Urinary bladder (tissue), 4 donors: ENCODE measurements around the gene FAM184A. TPM values are rescaled to one million over a fixed set of nuclear protein-coding genes. Genes with fewer than 3 reads are reported as not detected.
"Not testable (repeated sequence)": the region's sequence is repeated elsewhere in the genome, so short reads cannot be mapped to it uniquely, and the experiment has no call there.

Experiments
- DNase-seq: peaks from one replicate; pipeline ENCODE4 v3.0.0-alpha.2; 2015; ENCODE audit errors: extremely low spot score
- H3K27ac ChIP-seq: one replicate; pipeline ENCODE4 v1.5.1; 2013; ENCODE audit warnings: low read depth, mild to moderate bottlenecking, moderate library complexity
- H3K36me3 ChIP-seq: one replicate; pipeline ENCODE4 v1.6.1; 2013; ENCODE audit warnings: mild to moderate bottlenecking, moderate library complexity; ENCODE audit not compliant: insufficient read depth
- H3K4me1 ChIP-seq: one replicate; pipeline ENCODE4 v1.6.1; 2013; ENCODE audit warnings: mild to moderate bottlenecking, moderate library complexity; ENCODE audit not compliant: insufficient read depth
- H3K4me3 ChIP-seq: one replicate; pipeline ENCODE4 v1.5.1; 2013; ENCODE audit warnings: low read depth, low read length
- WGBS: extraction: QIAGEN DNeasy Blood & Tissue Kit; methylation state at CpG from one replicate; pipeline ENCODE4 v1.1.7; 2013; 5-methylcytosine and 5-hydroxymethylcytosine counted together
- polyA plus RNA-seq: library from polyadenylated mRNA; stranded (reverse); fragments of 200-250 nt; gene quantifications from one replicate; pipeline ENCODE4 v1.2.3, GENCODE V29; 2013
- total RNA-seq: library from RNA; depleted of rRNA; stranded (reverse); fragments of >200 nt; gene quantifications from one replicate; pipeline ENCODE4 v1.2.3, GENCODE V29; 2014
- donor health status: healthy with polysubstance abuse.
- donor health status: healthy.

FAM184A gene
- 12.1 TPM for total RNA-seq
- polyA plus RNA-seq: 2.3 TPM

DNA sequence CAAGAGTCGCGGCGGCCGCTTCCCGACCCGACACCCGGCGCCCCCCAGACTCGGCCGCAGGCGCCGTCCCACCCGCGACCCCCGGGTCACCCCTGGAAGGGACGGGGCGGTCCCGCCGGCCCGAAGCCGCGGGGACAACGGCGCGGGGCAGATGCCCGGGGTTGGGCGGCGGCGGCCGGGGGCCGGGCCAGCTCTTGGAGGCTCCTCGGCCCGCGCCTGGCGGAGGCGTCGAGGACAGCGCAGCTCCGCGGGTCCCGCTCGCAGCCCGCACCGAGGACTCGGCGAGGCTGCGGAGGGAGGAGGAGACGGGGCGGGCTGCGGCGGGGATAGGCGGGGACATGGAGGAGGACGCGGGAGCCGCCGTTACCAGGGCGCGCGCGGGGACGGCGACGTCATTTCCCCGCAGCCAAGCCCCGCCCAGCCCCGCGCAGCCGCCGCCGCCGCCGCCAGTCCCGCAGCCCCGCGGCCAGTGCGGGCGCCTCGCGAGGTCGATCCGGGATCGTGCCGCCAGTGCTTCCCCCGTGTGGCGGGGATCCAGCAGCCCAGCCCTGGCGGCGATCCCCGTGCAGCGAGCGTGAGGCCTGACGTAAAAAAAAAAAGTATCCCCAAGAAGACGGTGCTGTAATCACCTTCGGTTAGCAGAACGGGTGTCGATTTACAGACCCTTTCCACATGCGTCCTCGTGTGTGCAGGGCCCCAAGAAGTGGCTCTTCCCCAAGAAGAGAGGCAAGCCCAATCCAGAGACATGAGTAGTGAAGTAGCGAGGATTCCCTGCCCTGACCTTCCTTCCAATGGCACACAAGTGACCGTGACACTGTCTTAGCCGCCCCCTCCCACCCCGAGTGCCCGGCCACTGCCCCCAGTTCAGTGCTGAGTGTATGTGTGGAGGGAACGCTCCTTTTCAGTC is at the start of gene FAM184A:
TSS of gene FAM184A (minus strand) at position 289 of the 907 bp plus-strand sequence. CDS start 365 bp downstream, outside the sequence.
- Histone ChIP-seq H3K4me3 (peak within 1 kb of the TSS; percentile 89), H3K4me1 (no peaks in the 10 kb centered on the region), H3K36me3 (no peaks in the 10 kb centered on the region), H3K27ac (peak within 1 kb of the TSS; percentile 19)
- DNase-seq: no peak
- under 1% methylated on average over 103 of the region's 103 CpGs for WGBS

DNA sequence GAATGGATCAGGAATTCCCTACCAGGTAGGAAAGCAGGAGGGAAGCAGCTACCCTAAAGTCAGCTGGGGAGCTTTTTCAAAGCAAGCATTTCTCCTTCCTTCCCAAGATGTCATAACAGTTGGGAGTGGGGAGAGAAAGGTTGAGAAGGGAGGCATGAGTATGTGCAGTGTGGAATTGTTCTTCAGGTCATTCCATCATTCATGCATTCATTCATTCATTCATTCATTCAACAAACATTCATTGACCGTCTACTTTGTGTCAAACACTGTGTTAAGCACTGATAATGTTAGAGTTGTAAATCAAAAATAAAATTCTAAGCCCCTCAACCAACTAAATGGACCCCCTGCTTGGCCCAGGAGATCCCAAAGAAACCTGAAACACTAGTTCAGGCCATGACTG is 49.2 kb upstream of the FAM184A start:
- no peak for DNase-seq
- WGBS: 95% methylated on average over 1 of the region's 1 CpG
- Histone ChIP-seq H3K4me1 (peaks cover 1% of the 10 kb centered on the region), H3K27ac (no peak overlapping the region), H3K36me3 (no peaks in the 10 kb centered on the region), H3K4me3 (no peak overlapping the region)

- Histone ChIP-seq H3K27ac (no peak overlapping the region), H3K4me1 (no peaks in the 10 kb centered on the region), H3K36me3 (no peaks in the 10 kb centered on the region), H3K4me3 (no peak overlapping the region)
- 66% methylated on average over 4 of the region's 4 CpGs for WGBS
- no peak for DNase-seq
These were observed 48.4 kb upstream of the FAM184A start for GRCh38 chr6:119126826-119127225.

DNA sequence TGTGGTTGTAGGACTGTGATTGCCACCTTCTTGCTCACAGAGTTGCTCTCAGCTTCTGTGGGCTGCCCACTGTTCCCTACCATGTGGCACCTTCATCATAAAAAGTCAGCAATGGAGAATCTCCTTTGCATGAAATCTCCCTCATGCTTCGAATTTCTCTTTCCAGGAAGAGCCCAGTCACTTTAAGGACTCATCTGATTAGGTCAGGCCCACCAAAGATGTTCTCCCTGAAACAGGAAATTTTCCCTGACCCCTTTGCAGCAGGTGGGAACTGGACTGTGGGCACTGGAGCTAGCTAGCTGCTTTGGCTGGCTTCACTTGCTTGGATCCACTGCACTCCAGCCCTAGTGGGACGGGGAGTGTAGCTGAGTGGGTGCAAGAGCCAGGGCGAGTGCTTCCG is 47.7 kb upstream of the FAM184A start:
- Histone ChIP-seq H3K27ac (no peak overlapping the region), H3K4me1 (no peaks in the 10 kb centered on the region), H3K36me3 (no peaks in the 10 kb centered on the region), H3K4me3 (no peak overlapping the region)
- no peak for DNase-seq
- 95% methylated on average over 4 of the region's 4 CpGs for WGBS

DNA sequence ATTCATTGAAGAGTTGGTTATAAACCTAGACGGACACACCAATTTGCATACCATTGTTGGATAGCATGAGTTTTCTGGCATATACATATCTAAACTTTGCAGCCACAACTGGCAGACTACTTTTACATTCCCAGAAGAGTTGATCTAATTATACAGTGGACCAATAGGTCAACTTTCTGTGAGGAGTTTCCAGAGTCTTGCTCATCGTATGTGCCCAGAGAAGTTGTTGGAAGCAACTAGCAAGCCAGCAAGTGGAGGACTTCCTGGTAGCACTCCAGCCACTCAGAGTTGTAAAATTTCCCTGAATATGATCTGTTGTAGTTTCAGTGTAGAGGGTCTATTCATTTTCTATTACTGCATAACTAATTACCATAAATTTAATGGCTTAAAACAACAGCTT is 47.1 kb upstream of the FAM184A start:
- Histone ChIP-seq H3K36me3 (no peaks in the 10 kb centered on the region), H3K27ac (no peak overlapping the region), H3K4me1 (no peaks in the 10 kb centered on the region), H3K4me3 (no peak overlapping the region)
- 82% methylated on average over 2 of the region's 2 CpGs for WGBS
- DNase-seq: no peak

DNA sequence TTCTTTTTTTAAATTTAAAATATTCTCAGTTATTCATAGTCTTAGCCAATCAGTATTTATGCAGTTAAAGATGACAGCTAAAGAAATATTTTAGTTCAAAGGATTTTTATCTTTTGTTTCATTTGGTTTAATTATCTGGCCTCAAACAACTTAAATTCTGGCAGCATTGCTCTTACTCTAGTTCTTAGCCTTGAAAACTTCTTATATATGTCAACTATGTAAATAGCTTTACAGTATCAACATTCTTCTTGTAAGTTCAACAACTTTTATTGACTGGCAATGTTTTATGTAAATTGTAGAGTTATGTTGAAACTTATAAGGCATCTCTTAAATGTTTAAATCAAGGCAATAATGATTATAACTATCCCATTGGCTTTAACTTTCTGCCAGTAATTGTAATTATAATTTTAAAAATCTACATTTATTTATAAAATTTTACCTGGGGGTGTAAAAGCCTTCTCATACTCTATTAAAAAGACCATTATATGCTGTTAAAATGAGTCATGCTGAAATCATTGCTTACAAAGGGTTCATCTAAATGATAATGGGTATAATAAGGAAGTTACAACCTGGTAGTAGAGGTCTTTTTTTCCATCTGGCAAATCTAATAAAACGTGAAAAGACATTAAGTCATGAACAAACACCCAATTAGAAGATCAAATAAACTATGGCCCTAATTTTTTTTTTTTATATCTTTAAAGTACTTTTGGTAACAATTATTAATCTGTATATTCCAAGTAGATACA is 45.8 kb upstream of the FAM184A start:
- Histone ChIP-seq H3K36me3 (no peaks in the 10 kb centered on the region), H3K27ac (no peak overlapping the region), H3K4me1 (no peaks in the 10 kb centered on the region), H3K4me3 (no peak overlapping the region)
- no peak for DNase-seq
- 38% methylated on average over 1 of the region's 1 CpG for WGBS

GRCh38 chr6:119122336-119122735 is 43.9 kb upstream of the FAM184A start:
- DNase-seq: no peak
- Histone ChIP-seq H3K4me3 (no peak overlapping the region), H3K36me3 (no peaks in the 10 kb centered on the region), H3K27ac (no peak overlapping the region), H3K4me1 (no peaks in the 10 kb centered on the region)
- WGBS: 77% methylated on average over 4 of the region's 4 CpGs

DNA sequence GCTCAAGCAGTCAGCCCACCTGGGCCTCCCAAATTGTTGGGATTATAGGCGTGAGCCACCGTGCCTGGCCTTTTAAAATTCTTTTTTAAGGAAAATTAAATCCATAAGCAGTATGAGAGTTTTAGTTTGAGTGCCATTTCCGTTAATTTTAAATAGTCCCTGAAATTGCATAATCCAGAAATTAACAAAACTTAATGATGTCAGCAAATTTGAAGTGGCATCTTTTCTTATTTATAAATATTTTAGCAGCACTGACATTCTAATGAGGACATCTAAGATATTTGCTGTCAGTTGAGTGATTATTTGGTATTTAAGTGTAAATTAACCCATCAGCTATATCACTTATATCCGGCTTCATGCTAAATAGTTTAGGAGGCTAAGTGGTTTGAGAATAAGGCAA is 42.9 kb upstream of the FAM184A start:
- DNase-seq: no peak
- H3K4me3 ChIP-seq: no peak overlapping the region
- H3K27ac ChIP-seq: no peak overlapping the region
- H3K4me1 ChIP-seq: no peaks in the 10 kb centered on the region
- WGBS: 96% methylated on average over 4 of the region's 4 CpGs
- no peaks in the 10 kb centered on the region for H3K36me3 ChIP-seq

- WGBS: 82% methylated on average over 4 of the region's 4 CpGs
- no peaks in the 10 kb centered on the region for H3K36me3 ChIP-seq
- DNase-seq: no peak
- no peak overlapping the region for H3K4me3 ChIP-seq
- no peaks in the 10 kb centered on the region for H3K4me1 ChIP-seq
- no peak overlapping the region for H3K27ac ChIP-seq
These were observed 41.5 kb upstream of the FAM184A start for GRCh38 chr6:119119989-119120388.

GRCh38 chr6:119119062-119119461 is 40.6 kb upstream of the FAM184A start:
- WGBS: 72% methylated on average over 13 of the region's 13 CpGs
- DNase-seq, H3K4me3 ChIP-seq, H3K27ac ChIP-seq, H3K36me3 ChIP-seq, H3K4me1 ChIP-seq: not testable (repeated sequence)

- Histone ChIP-seq H3K4me3 (no peak overlapping the region), H3K27ac (no peak overlapping the region), H3K4me1 (no peaks in the 10 kb centered on the region), H3K36me3 (no peaks in the 10 kb centered on the region)
- no peak for DNase-seq
- WGBS: 85% methylated on average over 3 of the region's 3 CpGs
These were observed 38.3 kb upstream of the FAM184A start for GRCh38 chr6:119116712-119117281.

DNA sequence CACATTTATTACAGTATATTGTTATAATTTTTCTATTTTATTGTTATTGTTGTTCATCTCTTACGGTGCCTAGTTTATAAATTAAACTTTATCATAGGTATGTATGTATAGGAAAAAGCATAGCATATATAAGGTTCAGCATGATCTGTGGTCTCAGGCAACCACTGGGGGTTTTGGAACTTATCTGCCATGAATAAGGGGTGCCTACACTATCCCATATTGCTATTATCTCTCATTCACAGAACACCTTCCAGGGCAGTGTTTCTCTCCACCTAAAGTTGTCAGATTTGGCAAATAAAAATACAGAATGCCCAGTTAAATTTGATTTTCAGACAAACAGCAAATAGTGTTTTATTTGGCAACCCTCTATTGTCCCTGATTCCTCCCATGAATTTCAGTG is 35.5 kb upstream of the FAM184A start:
- H3K27ac ChIP-seq: no peak overlapping the region
- H3K36me3 ChIP-seq: no peaks in the 10 kb centered on the region
- WGBS: 99% methylated on average over 1 of the region's 1 CpG
- H3K4me1 ChIP-seq: no peaks in the 10 kb centered on the region
- no peak overlapping the region for H3K4me3 ChIP-seq
- DNase-seq: no peak

DNA sequence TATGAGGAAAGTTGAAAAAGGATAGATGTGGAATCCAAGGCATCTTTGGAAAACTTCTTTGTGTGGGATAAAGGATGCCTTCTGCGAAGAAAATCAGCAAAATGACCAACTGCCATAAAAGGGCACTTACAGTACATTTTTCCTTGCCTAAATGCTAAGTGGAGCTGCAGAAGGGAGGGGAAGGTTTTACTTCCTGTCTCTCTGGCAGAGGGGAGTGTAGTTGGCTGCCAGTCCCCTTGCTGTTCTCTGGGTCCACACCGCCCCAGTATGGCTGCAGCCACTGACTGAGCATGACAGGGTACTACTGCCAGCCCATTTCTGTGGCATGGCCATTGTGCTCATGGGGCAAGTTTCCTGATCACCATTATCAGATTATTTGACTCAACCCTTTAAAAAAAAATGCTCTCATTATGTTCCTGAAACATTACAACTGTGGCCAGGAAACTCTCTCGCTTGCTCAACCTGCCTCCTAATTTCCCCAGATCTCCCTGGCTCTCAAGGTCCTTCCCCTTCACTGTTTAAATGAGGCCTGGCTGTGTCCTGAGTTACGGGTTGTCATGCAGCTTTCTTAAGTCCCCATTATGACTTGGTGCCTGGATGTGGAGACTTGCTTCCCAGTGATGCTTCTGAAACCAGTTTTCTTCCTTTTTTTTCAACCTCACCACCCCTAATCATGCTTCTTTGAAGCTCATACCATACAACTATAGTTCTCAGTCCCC is 34.5 kb upstream of the FAM184A start:
- Histone ChIP-seq H3K4me3 (no peak overlapping the region), H3K4me1 (no peaks in the 10 kb centered on the region), H3K27ac (no peak overlapping the region), H3K36me3 (no peaks in the 10 kb centered on the region)
- DNase-seq: no peak
- 77% methylated on average over 4 of the region's 4 CpGs for WGBS
